Dermis microvascular lymphatic vessel endothelial cell (primary cell): ENCODE measurements around the gene EPC2. TPM values are rescaled to one million over a fixed set of nuclear protein-coding genes. Genes with fewer than 3 reads are reported as not detected.

Experiments used
- DNase-seq, 2 donors: peaks; one replicate each; pipeline versions ENCODE4 v3.0.0 to v3.0.0-alpha.2; 2010; ENCODE audit warnings: low read depth in 2 of 2
- total RNA-seq: library from RNA; depleted of rRNA; stranded (reverse); fragments of >200 nt; gene quantifications from 2 replicates; pipeline ENCODE4 v1.2.1, GENCODE V29; 2014

EPC2 gene
- total RNA-seq, 1 donor from 2014 or later: 13.6 TPM

DNA sequence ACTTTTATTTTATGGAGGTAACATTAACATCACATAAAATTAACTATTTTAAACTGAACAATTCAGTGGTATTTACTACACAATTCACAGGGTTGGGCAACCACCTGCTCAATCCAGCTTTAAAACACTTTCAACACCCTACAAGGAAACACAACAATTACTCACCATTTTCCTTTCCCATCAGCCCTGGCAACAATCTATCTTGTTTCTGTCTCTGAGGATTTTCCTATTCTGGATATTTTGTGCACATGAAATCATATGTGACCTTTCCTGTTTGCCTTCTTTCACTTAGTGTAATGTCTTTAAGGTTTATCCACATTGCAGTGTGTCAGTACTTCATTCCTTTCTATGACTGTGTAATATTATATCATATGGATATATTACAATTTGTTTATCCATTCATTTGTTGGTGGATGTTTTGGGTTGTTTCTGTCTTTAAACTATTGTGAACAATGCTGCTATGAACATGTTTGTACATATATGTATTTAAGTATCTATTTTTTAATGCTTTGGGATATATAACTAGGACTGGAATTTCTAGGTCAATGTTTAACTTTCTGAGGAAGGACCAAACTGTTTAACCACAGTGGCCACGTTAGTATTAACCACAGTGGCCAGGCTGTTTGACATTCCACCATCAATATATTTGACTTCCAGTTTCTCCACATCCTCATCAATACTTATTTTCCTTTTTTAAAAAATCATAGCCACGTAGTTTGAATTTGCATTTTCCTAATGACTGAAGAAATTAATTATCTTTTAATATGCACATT, 158.1 kb downstream of the EPC2 start:
- peak in 1 of 2 donors; percentile 9 for DNase-seq

- DNase-seq: no peak
Observed at GRCh38 chr2:148810081-148810480, 165.5 kb downstream of the EPC2 start.

GRCh38 chr2:148812306-148812705, 167.8 kb downstream of the EPC2 start:
- peak in 1 of 2 donors; percentile 50 for DNase-seq

GRCh38 chr2:148813603-148814065, 169.1 kb downstream of the EPC2 start:
- no peak for DNase-seq

- DNase-seq: no peak
Observed at GRCh38 chr2:148814143-148814859, 169.8 kb downstream of the EPC2 start.

- DNase-seq: no peak
Observed at GRCh38 chr2:148814860-148815419, 170.4 kb downstream of the EPC2 start.

DNA sequence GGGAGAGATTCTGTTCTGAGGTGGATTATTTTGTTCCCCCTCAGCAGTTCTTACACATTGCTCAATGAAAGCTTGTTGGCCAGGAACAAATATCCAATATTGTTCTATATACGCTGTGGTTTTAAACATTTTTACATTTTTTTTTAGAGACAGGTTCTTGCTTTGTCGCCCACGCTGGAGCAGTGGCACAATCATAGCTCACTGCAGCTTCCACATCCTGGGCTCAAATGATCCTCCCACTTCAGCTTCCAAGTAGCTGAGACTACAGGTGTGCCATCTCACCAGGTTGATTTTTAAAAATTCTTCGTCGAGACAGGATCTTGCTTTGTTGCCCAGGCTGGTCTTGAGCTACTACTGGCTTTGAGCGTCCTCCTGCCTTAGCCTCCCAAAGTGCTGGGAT, 171.6 kb downstream of the EPC2 start:
- DNase-seq: no peak

- DNase-seq: no peak
Observed at GRCh38 chr2:148817210-148817708, 172.7 kb downstream of the EPC2 start.

DNA sequence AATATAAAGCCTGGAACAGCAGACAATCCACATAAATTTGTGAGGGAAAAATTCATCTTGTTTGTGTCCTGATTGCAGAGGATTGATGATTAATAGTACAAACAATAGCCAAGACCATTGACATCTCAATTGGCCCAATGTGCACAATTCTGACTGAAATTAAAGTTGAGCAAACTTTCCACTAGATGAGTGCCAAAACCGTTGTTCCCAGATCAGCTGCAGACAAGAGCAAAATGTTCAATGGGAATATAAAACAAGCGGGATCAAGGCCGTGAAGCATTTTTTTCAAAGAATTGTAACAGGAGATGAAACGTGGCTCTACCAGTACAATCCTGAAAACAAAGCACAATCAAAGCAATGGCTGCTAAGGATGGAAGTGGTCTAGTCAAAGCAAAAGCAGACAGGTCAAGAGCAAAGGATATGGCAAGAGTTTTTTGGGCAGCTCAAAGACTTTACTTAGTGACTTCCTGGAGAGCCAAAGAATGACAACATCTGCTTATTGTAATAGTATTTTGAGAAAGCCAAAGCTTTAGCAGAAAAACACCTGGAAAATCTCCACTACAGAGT, 174.6 kb downstream of the EPC2 start:
- no peak for DNase-seq

GRCh38 chr2:148824190-148824589, 179.6 kb downstream of the EPC2 start:
- no peak for DNase-seq

- DNase-seq: no peak
Observed at GRCh38 chr2:148826791-148827190, 182.2 kb downstream of the EPC2 start.

DNA sequence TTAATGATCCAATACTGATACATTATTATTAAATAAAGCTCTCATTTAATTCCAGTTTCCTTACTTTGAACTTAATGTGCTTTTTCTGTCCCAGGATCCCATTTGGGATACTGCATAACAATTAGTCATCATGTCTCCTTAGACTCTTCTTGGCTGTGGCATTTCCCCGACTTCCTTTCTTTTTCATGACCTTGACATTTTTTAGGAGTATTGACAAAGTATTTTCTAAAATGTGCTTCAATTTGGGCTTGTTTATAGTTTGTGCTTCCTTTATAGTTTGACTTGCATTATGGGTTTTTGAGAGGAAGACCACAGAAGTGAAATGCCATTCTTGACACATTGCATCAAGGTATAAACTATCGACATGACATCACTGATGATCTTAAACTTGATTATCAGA, 184.4 kb downstream of the EPC2 start:
- peak in 1 of 2 donors; percentile 26 for DNase-seq

GRCh38 chr2:148829618-148830017, 185.1 kb downstream of the EPC2 start:
- DNase-seq: no peak

- no peak for DNase-seq
Observed at GRCh38 chr2:148832637-148833036, 188.1 kb downstream of the EPC2 start.

Other genes starting within 250 kb of the EPC2 start
- gene KIF5C, start 230.5 kb downstream of the EPC2 start, total RNA-seq: under 0.01 TPM in 2 replicates